HG02623 (cell line): Measurements from ENCODE around the gene PCDHGC3.

Experiments used
- ATAC-seq: cut with Tn5 transposase; IDR thresholded peaks from one replicate; pipeline ENCODE4 v1.9.1; 2021; ENCODE audit warnings: moderate library complexity; ENCODE audit not compliant: unreplicated experiment

The PCDHGC3 gene

GRCh38 chr5:141484641-141485311 lies 9.0 kb downstream of the PCDHGC3 start, which contains the start of gene PCDHGC4:
TSS of gene PCDHGC4 (plus strand) at chr5:141485030. CDS start at chr5:141485174, 144 bp downstream.
- ATAC-seq = no peak

GRCh38 chr5:141485321-141486055 lies 9.7 kb downstream of the PCDHGC3 start:
- no peak for ATAC-seq

DNA sequence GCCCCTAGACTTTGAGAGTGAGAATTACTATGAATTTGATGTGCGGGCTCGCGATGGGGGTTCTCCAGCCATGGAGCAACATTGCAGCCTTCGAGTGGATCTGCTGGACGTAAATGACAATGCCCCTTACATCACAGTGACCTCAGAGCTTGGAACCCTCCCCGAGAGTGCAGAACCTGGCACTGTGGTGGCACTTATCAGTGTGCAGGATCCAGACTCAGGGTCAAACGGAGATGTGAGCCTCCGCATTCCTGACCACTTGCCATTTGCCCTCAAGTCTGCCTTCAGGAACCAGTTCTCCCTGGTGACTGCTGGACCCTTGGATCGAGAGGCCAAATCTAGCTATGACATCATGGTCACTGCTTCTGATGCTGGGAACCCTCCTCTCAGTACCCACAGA lies 10.3 kb downstream of the PCDHGC3 start:
- ATAC-seq = no peak

DNA sequence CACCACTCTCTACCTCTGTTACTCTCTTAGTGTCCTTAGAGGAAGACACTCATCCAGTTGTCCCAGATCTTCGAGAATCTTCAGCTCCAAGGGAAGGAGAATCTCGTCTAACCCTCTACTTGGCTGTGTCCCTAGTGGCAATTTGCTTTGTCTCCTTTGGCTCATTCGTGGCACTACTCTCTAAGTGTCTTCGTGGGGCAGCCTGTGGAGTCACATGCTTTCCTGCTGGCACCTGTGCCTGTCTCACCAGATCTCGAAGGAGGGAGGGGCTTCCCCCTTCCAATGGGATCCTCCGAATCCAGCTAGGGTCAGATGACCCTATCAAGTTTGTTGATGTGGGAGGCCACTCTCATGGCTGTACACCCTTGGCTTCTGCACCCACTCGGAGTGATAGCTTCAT lies 11.4 kb downstream of the PCDHGC3 start:
- no peak for ATAC-seq

GRCh38 chr5:141488591-141489561 lies 13.1 kb downstream of the PCDHGC3 start, which contains the start of gene PCDHGC5:
TSS of gene PCDHGC5 (plus strand) at chr5:141489081. CDS start at chr5:141489241, 160 bp downstream.
- no peak for ATAC-seq

DNA sequence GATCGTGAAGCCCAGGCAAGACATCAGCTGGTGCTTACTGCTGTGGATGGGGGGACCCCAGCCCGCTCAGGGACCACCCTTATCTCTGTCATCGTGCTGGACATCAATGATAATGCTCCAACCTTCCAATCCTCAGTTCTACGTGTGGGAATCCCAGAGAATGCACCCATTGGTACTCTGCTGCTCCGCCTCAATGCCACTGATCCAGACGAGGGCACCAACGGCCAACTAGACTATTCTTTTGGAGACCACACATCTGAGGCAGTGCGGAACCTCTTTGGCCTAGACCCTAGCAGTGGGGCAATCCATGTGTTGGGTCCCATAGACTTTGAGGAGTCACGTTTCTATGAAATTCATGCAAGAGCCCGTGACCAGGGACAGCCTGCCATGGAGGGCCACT lies 14.1 kb downstream of the PCDHGC3 start:
- no peak for ATAC-seq

GRCh38 chr5:141490271-141490670 lies 14.5 kb downstream of the PCDHGC3 start:
- ATAC-seq = no peak

DNA sequence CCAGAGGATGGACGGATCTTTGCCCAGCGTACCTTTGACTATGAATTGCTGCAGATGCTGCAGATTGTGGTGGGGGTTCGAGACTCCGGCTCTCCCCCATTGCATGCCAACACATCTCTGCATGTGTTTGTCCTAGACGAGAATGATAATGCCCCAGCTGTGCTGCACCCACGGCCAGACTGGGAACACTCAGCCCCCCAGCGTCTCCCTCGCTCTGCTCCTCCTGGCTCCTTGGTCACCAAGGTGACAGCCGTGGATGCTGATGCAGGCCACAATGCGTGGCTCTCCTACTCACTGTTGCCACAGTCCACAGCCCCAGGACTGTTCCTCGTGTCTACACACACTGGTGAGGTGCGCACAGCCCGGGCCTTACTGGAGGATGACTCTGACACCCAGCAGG lies 15.0 kb downstream of the PCDHGC3 start:
- no peak for ATAC-seq

DNA sequence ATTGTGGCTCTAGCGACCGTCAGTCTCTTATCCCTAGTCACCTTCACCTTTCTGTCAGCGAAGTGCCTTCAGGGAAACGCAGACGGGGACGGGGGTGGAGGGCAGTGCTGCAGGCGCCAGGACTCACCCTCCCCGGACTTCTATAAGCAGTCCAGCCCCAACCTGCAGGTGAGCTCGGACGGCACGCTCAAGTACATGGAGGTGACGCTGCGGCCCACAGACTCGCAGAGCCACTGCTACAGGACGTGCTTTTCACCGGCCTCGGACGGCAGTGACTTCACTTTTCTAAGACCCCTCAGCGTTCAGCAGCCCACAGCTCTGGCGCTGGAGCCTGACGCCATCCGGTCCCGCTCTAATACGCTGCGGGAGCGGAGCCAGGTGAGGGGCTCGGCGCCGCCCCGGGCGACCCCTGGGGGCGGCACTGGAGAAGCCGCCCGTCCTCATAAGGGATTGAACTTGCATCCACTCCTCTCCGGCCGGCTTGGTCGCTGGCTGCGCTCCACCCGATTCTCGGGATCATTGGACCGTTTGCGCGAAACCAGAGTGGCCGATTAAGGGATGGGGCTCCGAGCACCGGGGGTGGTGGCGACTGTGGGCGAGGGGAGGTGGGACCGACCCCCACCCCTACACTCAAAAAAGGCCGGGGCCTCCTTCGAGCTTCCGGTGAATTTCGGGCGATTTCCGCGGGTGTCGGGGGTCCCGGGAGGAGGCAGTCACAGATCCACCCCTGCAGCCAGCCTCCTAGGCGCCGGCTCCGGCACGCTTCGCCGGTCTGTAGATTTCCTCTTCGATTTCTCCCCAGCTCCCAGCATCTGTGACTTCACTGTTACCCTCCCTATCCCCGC lies 15.8 kb downstream of the PCDHGC3 start:
- no peak for ATAC-seq

GRCh38 chr5:141492168-141492885 lies 16.6 kb downstream of the PCDHGC3 start:
- peak; percentile 35 for ATAC-seq

DNA sequence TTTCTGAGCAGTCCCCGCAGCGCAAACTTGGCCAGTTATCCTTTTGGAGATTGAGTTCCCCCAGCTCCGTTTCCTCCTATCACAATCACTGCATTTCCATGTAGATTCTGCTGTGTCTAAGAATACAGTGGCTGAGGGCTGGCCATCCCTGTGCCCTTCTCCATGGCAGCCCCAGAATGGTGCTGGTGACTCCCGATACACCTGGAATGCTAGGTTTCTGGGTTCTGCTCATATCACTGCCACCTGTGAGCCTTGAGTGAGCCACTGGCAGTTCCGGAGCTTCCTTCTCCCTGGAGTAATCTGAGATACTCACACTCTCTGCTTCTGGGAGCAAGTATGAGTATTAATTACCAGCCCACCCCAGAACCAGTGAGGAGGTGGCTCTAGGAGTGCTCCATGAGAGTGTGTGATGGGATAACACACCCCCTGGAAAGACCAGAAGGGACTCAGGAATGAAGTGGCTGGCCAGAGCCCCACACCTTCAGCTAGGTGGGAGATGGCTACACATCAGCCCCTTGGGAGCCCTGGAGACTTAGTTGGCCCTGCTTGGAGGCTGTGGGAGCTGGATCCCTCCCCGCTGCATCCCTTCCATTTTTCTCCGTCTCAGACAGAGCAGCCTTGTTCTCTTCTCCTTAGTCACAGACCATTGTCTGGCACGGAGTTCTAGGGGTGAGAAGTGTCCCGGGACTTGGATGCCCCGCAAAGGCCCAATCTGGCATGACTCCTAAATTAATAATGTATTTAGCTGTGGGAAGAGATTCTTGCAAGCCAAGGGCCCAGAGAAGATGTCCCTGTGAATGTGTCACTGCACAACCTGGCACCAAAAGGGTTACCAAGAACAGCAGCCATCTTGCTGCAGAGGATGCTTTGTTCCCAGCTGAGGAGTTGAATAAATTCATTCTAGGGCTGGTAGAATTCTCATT lies 18.0 kb downstream of the PCDHGC3 start:
- no peak for ATAC-seq

- ATAC-seq = no peak
These were observed 19.1 kb downstream of the PCDHGC3 start for GRCh38 chr5:141494761-141495452.

DNA sequence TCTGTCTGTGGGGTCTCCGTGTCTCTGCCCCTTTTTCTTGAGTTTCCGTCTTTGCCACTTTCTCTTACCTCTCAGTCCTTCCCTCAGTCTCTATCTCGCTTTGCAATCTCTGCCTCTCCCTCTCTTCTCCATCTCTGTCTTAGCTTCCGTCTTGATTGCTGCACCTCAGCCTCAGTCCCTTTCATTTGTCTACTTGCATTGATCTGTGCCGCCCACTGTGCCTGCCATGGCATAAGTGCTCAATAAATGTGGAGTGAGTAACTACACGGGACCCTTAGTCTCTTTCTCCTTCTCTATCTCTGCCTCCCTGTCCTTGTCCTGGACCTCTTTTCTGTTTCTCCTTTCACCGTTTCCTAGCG lies 19.7 kb downstream of the PCDHGC3 start:
- ATAC-seq = no peak

DNA sequence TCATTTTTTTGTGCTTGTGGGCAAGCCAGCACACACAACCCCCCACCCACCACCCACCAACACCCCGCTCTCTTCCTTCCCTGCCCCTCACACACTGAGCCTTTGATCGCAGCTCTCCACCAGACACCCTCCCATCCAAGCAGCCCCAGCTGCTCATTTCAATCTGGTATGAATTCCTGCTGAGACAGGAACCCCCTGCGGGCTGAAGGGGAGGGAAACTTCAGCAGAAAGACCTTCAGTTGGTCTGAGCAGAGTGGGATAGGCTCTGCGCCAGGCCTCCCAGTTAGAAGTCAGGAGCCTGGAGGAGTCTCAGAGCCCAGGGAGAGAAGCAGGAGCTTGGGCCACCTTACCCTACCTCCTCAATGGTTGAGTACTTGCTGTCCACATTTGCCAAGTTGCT lies 20.3 kb downstream of the PCDHGC3 start:
- no peak for ATAC-seq

DNA sequence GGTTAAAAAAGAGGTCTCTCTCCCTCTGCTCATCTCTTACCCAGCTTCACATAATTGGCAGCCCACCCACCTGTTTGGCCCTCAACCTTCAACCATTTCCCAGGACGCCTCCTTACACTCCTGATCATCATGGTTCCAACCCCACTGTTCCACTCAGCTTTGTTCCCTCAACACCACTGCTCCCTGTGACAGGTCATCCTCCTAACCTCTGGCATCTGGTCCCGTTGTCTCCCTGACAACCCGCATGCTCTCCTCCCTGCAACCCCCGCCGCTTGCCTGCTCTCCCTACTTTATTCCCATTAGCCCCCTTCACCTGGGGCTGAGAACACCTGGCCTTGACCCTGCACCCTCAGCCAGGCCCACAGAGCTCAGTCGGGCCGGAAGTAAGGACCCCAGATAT lies 26.0 kb downstream of the PCDHGC3 start:
- no peak for ATAC-seq

- no peak for ATAC-seq
These were observed 27.9 kb downstream of the PCDHGC3 start for GRCh38 chr5:141503681-141504080.

DNA sequence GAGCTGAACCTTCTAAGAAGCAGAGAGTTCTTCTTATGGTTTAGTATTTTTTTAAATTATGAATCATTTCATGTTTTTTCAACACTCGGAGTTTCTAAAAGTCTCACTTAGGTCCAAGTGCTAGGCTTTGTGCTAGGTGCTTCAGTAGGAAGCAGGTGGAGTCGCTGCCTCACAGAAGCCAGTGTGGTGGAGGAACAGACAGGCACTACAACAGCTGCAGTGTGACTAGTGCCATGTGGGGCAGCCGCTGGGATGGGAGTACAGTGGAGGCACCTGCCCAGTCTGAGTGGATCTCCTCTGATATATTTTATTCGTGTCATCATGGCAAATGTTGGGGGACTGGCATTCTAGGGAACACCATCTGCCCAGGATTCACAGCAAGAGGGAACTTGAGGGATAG lies 28.4 kb downstream of the PCDHGC3 start:
- ATAC-seq = no peak
